Ramos (cell line): Measurements from ENCODE around the gene NANP.
"Not testable (repeated sequence)": the region's sequence is repeated elsewhere in the genome, so short reads cannot be mapped to it uniquely, and the experiment has no call there.

Experiments
- in situ Hi-C: fragments of 300-500 bp; cut with MboI; formaldehyde crosslinking; loops from one replicate; pipeline ENCODE4 v1.14.3; 2022; ENCODE audit warnings: low sequenced_read_pairs; ENCODE audit not compliant: unreplicated experiment

The NANP gene

GRCh38 chr20:25608774-25609173, 15.0 kb downstream of the NANP start:
- in situ Hi-C loops = no loop called here

- in situ Hi-C loops = no loop called here
These were observed 17.6 kb downstream of the NANP start for GRCh38 chr20:25606094-25606695.

- in situ Hi-C loops = no loop called here
These were observed 18.7 kb downstream of the NANP start for GRCh38 chr20:25605148-25605547.

- in situ Hi-C loops = no loop called here
These were observed 19.2 kb downstream of the NANP start for GRCh38 chr20:25604611-25605010.

- in situ Hi-C loops = not testable (repeated sequence)
These were observed 20.9 kb downstream of the NANP start for GRCh38 chr20:25602914-25603309.

- in situ Hi-C loops = not testable (repeated sequence)
These were observed 21.5 kb downstream of the NANP start for GRCh38 chr20:25602191-25602913.

GRCh38 chr20:25601659-25602058, 22.2 kb downstream of the NANP start:
- in situ Hi-C loops = no loop called here

- in situ Hi-C loops = no loop called here
These were observed 23.2 kb downstream of the NANP start for GRCh38 chr20:25600632-25601031.

GRCh38 chr20:25592135-25592852, 31.5 kb downstream of the NANP start:
- in situ Hi-C loops = no loop called here

GRCh38 chr20:25590778-25591177, 33.0 kb downstream of the NANP start:
- in situ Hi-C loops = not testable (repeated sequence)

GRCh38 chr20:25588491-25588890, 35.3 kb downstream of the NANP start:
- in situ Hi-C loops = no loop called here

GRCh38 chr20:25587536-25587935, 36.3 kb downstream of the NANP start:
- in situ Hi-C loops = no loop called here

- in situ Hi-C loops = no loop called here
These were observed 36.9 kb downstream of the NANP start for GRCh38 chr20:25586877-25587276.

GRCh38 chr20:25584905-25585704, 38.7 kb downstream of the NANP start, which contains the start of gene NINL:
NINL (minus strand) TSS chr20:25585531; CDS start chr20:25526587, 58,944 bp downstream.
- in situ Hi-C loops = no loop called here

- in situ Hi-C loops = not testable (repeated sequence)
These were observed 40.2 kb downstream of the NANP start for GRCh38 chr20:25583607-25584006.

GRCh38 chr20:25580711-25581110, 43.1 kb downstream of the NANP start:
- in situ Hi-C loops = no loop called here

GRCh38 chr20:25579081-25579770, 44.6 kb downstream of the NANP start:
- in situ Hi-C loops = no loop called here

- in situ Hi-C loops = no loop called here
These were observed 46.9 kb downstream of the NANP start for GRCh38 chr20:25576783-25577530.

- in situ Hi-C loops = no loop called here
These were observed 49.4 kb downstream of the NANP start for GRCh38 chr20:25574411-25574810.
